GM19467 (cell line): ENCODE results near the gene HAVCR1.

Experiments
- ATAC-seq: cut with Tn5 transposase; IDR thresholded peaks from one replicate; pipeline ENCODE4 v1.9.1; 2021; ENCODE audit warnings: mild to moderate bottlenecking, moderate library complexity; ENCODE audit not compliant: unreplicated experiment

HAVCR1 gene

GRCh38 chr5:157004893-157005551 is 53.9 kb downstream of the HAVCR1 start:
- ATAC-seq: no peak

- no peak for ATAC-seq
Measured at GRCh38 chr5:156991714-156992113, 67.2 kb downstream of the HAVCR1 start.

DNA sequence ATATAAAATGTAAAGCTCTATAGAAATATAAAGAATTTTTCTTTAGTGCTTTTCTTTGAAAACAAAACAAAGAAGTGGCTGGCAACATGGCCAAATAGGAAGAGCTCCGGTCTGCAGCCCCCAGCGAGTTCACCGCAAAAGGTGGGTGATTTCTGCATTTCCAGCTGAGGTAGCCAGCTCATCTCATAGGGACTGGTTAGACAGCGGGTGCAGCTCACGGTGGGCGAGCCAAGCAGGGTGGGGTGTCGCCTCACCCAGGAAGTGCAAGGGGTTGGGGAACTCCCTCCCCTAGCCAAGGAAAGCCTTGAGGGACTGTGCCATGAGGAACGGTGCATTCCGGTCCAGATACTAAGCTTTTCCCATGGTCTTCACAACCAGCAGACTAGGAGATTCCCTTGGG is 74.9 kb downstream of the HAVCR1 start:
- no peak for ATAC-seq

DNA sequence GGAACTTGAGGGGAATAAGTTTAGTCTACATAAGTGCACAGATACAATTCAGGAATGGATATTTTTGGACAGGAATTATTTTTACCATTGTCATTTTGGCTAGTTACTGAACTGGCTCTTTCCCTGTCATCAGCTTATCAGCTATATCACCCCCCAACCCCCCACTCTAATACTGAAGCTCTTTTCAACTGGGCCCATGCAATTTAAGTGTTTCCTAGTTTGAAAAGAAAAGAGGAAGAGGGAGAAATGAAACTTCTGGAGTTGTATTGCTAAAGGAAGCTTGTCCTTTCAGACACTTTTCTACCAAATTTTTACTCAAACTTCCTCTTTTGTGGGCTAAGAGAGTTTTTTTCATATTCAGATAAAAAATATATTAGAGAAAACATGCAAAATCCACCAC is 77.4 kb downstream of the HAVCR1 start:
- ATAC-seq: no peak
